K562 (cell line): ENCODE measurements around the gene PCDHA13. TPM values are rescaled to one million over a fixed set of nuclear protein-coding genes. Genes with fewer than 3 reads are reported as not detected.

Source experiments
- KDM1A ChIP-seq, 2 experiments: fragments of 450-650 bp; IDR thresholded peaks; 2 replicates each; pipeline ENCODE4 v1.6.1; 2016; ENCODE audit warnings: mild to moderate bottlenecking in 2 of 2
- MTF1 ChIP-seq: fragments of 250-450 bp; sonication (Bioruptor Pico); IDR thresholded peaks from 2 replicates; pipeline ENCODE4 v1.9.0; 2021; ENCODE audit warnings: moderate library complexity, mild to moderate bottlenecking, inconsistent platforms, borderline replicate concordance
- SRSF1 ChIP-seq: fragments of 200-400 bp; formaldehyde crosslinking; IDR thresholded peaks from 2 replicates; pipeline ENCODE4 v1.6.1; 2017; ENCODE audit warnings: mild to moderate bottlenecking, low read depth, low read length, moderate library complexity
- polyA plus RNA-seq, 8 experiments: library from polyadenylated mRNA; depleted of rRNA in 4 of 8; stranded (reverse) in 5 of 8; unstranded in 3 of 8; fragments of >200 nt; fragmentation: Nextera tagmentation in 2 of 8; fragmentation: Illumina TruSeq in 1 of 8; extraction: Ambion mirVana in 2 of 8; extraction: Trizol in 1 of 8; gene quantifications; 2 replicates each; pipeline versions ENCODE4 v1.2.1 to v1.2.3, GENCODE V29; 2011 to 2014; ENCODE audit warnings: inconsistent platforms in 1 of 8, missing spikeins in 1 of 8
- total RNA-seq, 7 experiments: library from RNA; depleted of rRNA in 6 of 7; stranded (reverse); fragments of >200 nt in 6 of 7; fragmentation: Illumina TruSeq in 2 of 7; extraction: Trizol in 2 of 7; gene quantifications; 2 replicates each; pipeline versions ENCODE4 v1.2.1 to v1.2.3, GENCODE V29; 2011 to 2021; ENCODE audit warnings: low replicate concordance in 1 of 7
- TF ChIP-seq, protein P1 (sequence below): fragments of 450-650 bp; IDR thresholded peaks from 2 replicates; pipeline ENCODE4 v1.6.1; 2017; ENCODE audit warnings: antibody characterized with exemption
- TF ChIP-seq, protein P2 (sequence below), 2 experiments: fragments of 450-650 bp; IDR thresholded peaks; 2 replicates each; pipeline ENCODE4 v1.6.1; 2016; ENCODE audit warnings: mild to moderate bottlenecking in 2 of 2, borderline replicate concordance in 1 of 2, low read depth in 1 of 2, moderate library complexity in 1 of 2

PCDHA13 gene
- total and polyA plus RNA-seq, 9 of the 15 experiments (the other 6 are each of a cell fraction or from before 2014, with no cell fraction given): not detected

DNA sequence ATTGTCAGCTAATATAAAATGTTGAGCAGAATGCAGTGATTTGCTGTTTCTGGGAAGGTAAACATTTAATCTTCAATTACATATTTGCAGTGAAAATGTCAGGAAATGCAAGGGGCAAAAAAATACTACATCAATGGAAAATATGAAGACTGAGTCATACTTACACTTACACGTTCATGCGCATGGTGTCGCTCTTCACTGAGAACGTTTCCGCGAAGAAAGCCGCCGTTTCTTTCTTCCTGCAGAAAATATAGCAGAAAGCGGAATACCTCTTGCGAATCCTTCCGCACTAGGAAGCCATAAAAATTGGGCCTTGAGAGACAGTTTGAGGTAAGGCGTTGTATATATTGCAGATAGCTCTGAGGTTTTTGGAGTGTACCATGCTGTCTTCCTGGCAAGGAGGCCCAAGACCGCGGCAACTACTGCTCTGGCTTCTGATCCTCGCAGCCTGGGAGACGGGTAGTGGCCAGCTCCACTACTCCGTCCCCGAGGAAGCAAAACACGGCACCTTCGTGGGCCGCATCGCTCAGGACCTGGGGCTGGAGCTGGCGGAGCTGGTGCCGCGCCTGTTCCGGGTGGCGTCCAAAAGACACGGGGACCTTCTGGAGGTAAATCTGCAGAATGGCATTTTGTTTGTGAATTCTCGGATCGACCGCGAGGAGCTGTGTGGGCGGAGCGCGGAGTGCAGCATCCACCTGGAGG, at the start of gene PCDHA13 (continued):
- TF ChIP-seq, protein P1, sequence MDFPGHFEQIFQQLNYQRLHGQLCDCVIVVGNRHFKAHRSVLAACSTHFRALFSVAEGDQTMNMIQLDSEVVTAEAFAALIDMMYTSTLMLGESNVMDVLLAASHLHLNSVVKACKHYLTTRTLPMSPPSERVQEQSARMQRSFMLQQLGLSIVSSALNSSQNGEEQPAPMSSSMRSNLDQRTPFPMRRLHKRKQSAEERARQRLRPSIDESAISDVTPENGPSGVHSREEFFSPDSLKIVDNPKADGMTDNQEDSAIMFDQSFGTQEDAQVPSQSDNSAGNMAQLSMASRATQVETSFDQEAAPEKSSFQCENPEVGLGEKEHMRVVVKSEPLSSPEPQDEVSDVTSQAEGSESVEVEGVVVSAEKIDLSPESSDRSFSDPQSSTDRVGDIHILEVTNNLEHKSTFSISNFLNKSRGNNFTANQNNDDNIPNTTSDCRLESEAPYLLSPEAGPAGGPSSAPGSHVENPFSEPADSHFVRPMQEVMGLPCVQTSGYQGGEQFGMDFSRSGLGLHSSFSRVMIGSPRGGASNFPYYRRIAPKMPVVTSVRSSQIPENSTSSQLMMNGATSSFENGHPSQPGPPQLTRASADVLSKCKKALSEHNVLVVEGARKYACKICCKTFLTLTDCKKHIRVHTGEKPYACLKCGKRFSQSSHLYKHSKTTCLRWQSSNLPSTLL: no peak
- TF ChIP-seq MTF1 (CRISPR knock-in tag): no peak
- TF ChIP-seq, protein P2, sequence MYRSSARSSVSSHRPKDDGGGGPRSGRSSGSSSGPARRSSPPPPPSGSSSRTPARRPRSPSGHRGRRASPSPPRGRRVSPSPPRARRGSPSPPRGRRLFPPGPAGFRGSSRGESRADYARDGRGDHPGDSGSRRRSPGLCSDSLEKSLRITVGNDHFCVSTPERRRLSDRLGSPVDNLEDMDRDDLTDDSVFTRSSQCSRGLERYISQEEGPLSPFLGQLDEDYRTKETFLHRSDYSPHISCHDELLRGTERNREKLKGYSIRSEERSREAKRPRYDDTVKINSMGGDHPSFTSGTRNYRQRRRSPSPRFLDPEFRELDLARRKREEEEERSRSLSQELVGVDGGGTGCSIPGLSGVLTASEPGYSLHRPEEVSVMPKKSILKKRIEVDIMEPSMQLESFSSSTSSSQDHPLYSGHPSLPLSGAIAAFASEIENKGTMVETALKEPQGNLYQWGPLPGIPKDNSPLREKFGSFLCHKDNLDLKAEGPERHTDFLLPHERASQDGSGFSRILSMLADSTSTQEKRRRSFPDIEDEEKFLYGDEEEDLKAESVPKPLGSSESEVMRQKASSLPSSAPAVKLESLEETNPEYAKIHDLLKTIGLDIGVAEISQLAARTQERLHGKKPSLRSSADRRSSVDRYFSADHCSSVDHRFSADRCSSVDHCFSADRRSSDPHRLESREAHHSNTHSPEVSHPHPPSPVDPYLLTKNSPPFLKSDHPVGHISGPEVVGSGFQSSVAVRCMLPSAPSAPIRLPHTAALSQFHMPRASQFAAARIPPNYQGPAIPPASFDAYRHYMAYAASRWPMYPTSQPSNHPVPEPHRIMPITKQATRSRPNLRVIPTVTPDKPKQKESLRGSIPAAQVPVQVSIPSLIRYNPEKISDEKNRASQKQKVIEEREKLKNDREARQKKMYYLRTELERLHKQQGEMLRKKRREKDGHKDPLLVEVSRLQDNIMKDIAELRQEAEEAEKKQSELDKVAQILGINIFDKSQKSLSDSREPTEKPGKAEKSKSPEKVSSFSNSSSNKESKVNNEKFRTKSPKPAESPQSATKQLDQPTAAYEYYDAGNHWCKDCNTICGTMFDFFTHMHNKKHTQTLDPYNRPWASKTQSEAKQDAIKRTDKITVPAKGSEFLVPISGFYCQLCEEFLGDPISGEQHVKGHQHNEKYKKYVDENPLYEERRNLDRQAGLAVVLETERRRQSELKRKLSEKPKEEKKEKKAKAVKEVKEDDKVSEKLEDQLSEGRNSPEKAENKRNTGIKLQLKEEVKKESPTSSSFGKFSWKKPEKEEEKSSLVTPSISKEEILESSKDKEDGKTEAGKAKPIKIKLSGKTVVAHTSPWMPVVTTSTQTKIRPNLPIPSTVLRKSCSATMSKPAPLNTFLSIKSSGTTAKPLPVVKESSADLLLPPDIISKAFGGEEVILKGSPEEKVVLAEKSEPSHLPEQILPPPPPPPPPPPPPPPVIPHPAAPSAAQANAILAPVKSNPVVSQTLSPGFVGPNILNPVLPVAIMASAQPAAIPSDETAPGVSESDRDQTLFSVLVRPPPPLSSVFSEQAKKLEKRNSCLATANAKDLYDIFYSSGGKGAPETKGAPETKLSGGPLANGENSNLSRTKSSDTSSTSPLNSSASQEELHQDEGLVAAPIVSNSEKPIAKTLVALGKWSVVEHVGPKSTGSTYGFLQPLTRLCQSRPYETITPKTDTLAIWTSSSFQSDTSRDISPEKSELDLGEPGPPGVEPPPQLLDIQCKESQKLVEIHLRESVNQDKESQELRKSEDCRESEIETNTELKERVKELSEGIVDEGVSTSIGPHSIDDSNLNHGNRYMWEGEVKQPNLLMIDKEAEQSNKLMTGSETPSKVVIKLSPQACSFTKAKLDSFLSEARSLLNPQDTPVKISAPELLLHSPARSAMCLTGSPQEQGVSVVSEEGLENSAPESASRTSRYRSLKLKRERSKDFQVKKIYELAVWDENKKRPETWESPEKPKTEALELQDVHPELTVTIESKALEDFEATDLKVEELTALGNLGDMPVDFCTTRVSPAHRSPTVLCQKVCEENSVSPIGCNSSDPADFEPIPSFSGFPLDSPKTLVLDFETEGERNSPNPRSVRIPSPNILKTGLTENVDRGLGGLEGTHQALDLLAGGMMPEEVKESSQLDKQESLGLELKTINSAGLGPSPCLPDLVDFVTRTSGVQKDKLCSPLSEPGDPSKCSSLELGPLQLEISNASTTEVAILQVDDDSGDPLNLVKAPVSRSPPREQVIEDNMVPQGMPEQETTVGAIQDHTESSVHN (IDR thresholded peaks at IDR 0.05; ENCODE audit: borderline replicate concordance in 1 of 2, low read depth in 1 of 2): no peak
- TF ChIP-seq KDM1A (IDR thresholded peaks at IDR 0.05): no peak
- TF ChIP-seq SRSF1: no peak
